GM21381 (cell line): ENCODE measurements around the gene RPEL1.
"Not testable (repeated sequence)": the region's sequence is repeated elsewhere in the genome, so short reads cannot be mapped to it uniquely, and the experiment has no call there.

Experiments
- ATAC-seq: cut with Tn5 transposase; IDR thresholded peaks from one replicate; pipeline ENCODE4 v1.9.1; 2021; ENCODE audit warnings: mild to moderate bottlenecking, moderate library complexity; ENCODE audit not compliant: unreplicated experiment

RPEL1 gene

GRCh38 chr10:103245587-103245986 is at the start of gene RPEL1:
RPEL1 (plus strand) TSS chr10:103245887; CDS start chr10:103245997, 110 bp downstream.
- not testable (repeated sequence) for ATAC-seq

- no peak for ATAC-seq
These were observed 49.2 kb upstream of the RPEL1 start for GRCh38 chr10:103196516-103196915.

GRCh38 chr10:103197174-103197573 is 48.5 kb upstream of the RPEL1 start:
- no peak for ATAC-seq

GRCh38 chr10:103197903-103198302 is 47.8 kb upstream of the RPEL1 start:
- no peak for ATAC-seq

GRCh38 chr10:103198648-103199047 is 47.0 kb upstream of the RPEL1 start:
- ATAC-seq = no peak

- ATAC-seq = no peak
These were observed 46.2 kb upstream of the RPEL1 start for GRCh38 chr10:103199488-103199887.

GRCh38 chr10:103202319-103202718 is 43.4 kb upstream of the RPEL1 start:
- no peak for ATAC-seq

- no peak for ATAC-seq
These were observed 42.2 kb upstream of the RPEL1 start for GRCh38 chr10:103203466-103203865.

- no peak for ATAC-seq
These were observed 41.1 kb upstream of the RPEL1 start for GRCh38 chr10:103204353-103205255.

- not testable (repeated sequence) for ATAC-seq
These were observed 40.3 kb upstream of the RPEL1 start for GRCh38 chr10:103205401-103205800.

- not testable (repeated sequence) for ATAC-seq
These were observed 39.0 kb upstream of the RPEL1 start for GRCh38 chr10:103206715-103207114.

- ATAC-seq = no peak
These were observed 38.5 kb upstream of the RPEL1 start for GRCh38 chr10:103207141-103207540.

- ATAC-seq = not testable (repeated sequence)
These were observed 38.0 kb upstream of the RPEL1 start for GRCh38 chr10:103207643-103208042.

GRCh38 chr10:103210262-103210661 is 35.4 kb upstream of the RPEL1 start:
- not testable (repeated sequence) for ATAC-seq

GRCh38 chr10:103215601-103216000 is 30.1 kb upstream of the RPEL1 start:
- no peak for ATAC-seq

- not testable (repeated sequence) for ATAC-seq
These were observed 29.3 kb upstream of the RPEL1 start for GRCh38 chr10:103216362-103216761.

- ATAC-seq = no peak
These were observed 21.6 kb upstream of the RPEL1 start for GRCh38 chr10:103224133-103224532.

GRCh38 chr10:103224721-103225120 is 21.0 kb upstream of the RPEL1 start:
- not testable (repeated sequence) for ATAC-seq

GRCh38 chr10:103225939-103226338 is 19.7 kb upstream of the RPEL1 start:
- no peak for ATAC-seq

GRCh38 chr10:103227416-103227815 is 18.3 kb upstream of the RPEL1 start:
- no peak for ATAC-seq

- no peak for ATAC-seq
These were observed 14.6 kb upstream of the RPEL1 start for GRCh38 chr10:103231047-103231551.

- ATAC-seq = no peak
These were observed 13.5 kb upstream of the RPEL1 start for GRCh38 chr10:103232131-103232673.
